Esophagus squamous epithelium (tissue), 5 donors: ENCODE data around the gene KLHL11. TPM values are rescaled to one million over a fixed set of nuclear protein-coding genes. Genes with fewer than 3 reads are reported as not detected.

ENCODE experiments used
- DNase-seq: peaks from one replicate; lab custom pipeline; 2025; lab: John Stamatoyannopoulos, UW
- H3K27ac ChIP-seq, 4 donors: fragments of 200-600 bp; sonication (generic); one replicate each; pipeline ENCODE4 v1.5.1; 2016 to 2019; ENCODE audit warnings: mild to moderate bottlenecking in 1 of 4
- H3K27me3 ChIP-seq, 4 donors: fragments of 200-600 bp; sonication (generic); 1 replicate in 3 of 4; 2 replicates in 1 of 4; pipeline versions ENCODE4 v1.5.1 to v1.6.0; 2017 to 2021; ENCODE audit warnings: antibody characterized with exemption in 1 of 4
- H3K36me3 ChIP-seq, 3 donors: fragments of 200-600 bp; sonication (generic); one replicate each; pipeline ENCODE4 v1.5.1; 2016 to 2019
- H3K4me1 ChIP-seq, 3 donors: fragments of 200-600 bp; sonication (generic); one replicate each; pipeline ENCODE4 v1.5.1; 2017 to 2019
- H3K4me3 ChIP-seq, 4 donors: fragments of 200-600 bp; sonication (generic); 1 replicate in 3 of 4; 2 replicates in 1 of 4; pipeline ENCODE4 v1.5.1; 2016 to 2019; ENCODE audit warnings: mild to moderate bottlenecking in 2 of 4, moderate library complexity in 1 of 4
- H3K9me3 ChIP-seq, 3 donors: fragments of 200-600 bp; sonication (generic); one replicate each; pipeline ENCODE4 v1.5.1; 2016 to 2019
- POLR2A ChIP-seq, 4 donors: fragments of 450-650 bp; IDR thresholded peaks; one replicate each; pipeline ENCODE4 v1.6.1; 2017; ENCODE audit warnings: antibody characterized with exemption in 4 of 4, mild to moderate bottlenecking in 4 of 4, moderate library complexity in 3 of 4
- WGBS, 2 donors: methylation state at CpG; one replicate each; pipeline ENCODE4 v1.1.5; 2018; 5-methylcytosine and 5-hydroxymethylcytosine counted together
- intact Hi-C: fragments of 100-400 bp; cut with DNase I; formaldehyde crosslinking; loops from one replicate; pipeline ENCODE4 v1.15.0; 2022
- total RNA-seq, 4 donors: library from RNA; depleted of rRNA; stranded (reverse); fragments of >200 nt; gene quantifications; one replicate each; pipeline ENCODE4 v1.1.0, GENCODE V29; 2016
- TF ChIP-seq, protein P1 (sequence below), 6 experiments: fragments of 450-650 bp in 4 of 6; fragments of 200-600 bp in 2 of 6; sonication (generic) in 2 of 6; IDR thresholded peaks; one replicate each; pipeline ENCODE4 v1.5.1; 2016 to 2019; ENCODE audit warnings: antibody characterized with exemption in 6 of 6, mild to moderate bottlenecking in 4 of 6, moderate library complexity in 4 of 6
- donor health status: DM: yes; HTN: yes; CAD: no.

The KLHL11 gene
- total RNA-seq, 4 donors from 2014 or later: 11.8 to 20.4 (median 13.1) TPM

DNA sequence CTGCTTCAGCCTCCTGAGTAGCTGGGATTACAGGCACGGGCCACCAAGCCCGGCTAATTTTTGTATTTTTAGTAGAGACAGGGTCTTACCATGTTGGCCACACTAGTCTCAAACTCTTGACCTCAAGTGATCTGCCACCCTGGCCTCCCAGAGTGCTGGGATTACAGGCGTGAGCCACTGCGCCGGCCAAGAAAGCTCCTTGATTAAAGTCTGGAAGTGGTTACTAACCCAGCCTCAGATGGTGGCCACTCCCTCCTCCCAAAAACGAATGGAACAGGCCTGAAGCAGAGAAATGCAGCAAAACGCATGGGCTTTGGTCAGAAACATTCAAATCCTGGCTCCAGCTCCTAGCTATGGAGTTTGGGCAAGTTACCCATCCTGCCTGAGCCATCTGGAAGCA, 41.1 kb downstream of the KLHL11 start:
- TF ChIP-seq, protein P1, sequence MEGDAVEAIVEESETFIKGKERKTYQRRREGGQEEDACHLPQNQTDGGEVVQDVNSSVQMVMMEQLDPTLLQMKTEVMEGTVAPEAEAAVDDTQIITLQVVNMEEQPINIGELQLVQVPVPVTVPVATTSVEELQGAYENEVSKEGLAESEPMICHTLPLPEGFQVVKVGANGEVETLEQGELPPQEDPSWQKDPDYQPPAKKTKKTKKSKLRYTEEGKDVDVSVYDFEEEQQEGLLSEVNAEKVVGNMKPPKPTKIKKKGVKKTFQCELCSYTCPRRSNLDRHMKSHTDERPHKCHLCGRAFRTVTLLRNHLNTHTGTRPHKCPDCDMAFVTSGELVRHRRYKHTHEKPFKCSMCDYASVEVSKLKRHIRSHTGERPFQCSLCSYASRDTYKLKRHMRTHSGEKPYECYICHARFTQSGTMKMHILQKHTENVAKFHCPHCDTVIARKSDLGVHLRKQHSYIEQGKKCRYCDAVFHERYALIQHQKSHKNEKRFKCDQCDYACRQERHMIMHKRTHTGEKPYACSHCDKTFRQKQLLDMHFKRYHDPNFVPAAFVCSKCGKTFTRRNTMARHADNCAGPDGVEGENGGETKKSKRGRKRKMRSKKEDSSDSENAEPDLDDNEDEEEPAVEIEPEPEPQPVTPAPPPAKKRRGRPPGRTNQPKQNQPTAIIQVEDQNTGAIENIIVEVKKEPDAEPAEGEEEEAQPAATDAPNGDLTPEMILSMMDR (IDR thresholded peaks at IDR 0.05): no peak
- no peak for TF ChIP-seq POLR2A (IDR thresholded peaks at IDR 0.05)
- H3K9me3 ChIP-seq: no peaks in the 10 kb centered on the region
- 54 to 69% methylated on average over 3 to 6 of the region's 7 CpGs for WGBS, 2 donors
- H3K4me1 ChIP-seq: no peaks in the 10 kb centered on the region
- no peak overlapping the region for H3K27ac ChIP-seq
- H3K36me3 ChIP-seq: peaks cover 0 to 47% (median 4%) of the 10 kb centered on the region in 3 donors
- H3K27me3 ChIP-seq: peaks cover 0 to 14% (median 0%) of the 10 kb centered on the region in 4 donors
- intact Hi-C loops: no loop called here
- DNase-seq: no peak
- no peak overlapping the region for H3K4me3 ChIP-seq

DNA sequence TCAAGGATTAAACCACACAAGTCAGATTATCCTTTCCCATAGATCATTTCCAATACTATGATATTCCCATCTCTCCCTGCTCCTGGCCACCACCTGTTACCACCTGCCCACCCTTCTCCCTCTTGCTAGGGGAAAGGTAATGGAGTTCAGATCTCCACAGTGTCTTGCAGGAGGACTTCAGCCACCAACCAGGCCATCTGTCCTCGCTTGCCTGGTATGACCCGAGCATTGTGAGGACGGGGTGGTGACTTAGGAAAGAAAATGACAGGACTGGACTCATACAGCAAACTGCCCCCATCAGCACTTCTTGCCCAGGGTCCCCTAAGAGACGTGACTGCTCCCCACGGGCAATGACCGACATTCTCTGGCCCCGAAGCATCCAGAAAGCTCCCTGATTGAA, 41.6 kb downstream of the KLHL11 start:
- H3K36me3 ChIP-seq: peaks cover 0 to 42% (median 4%) of the 10 kb centered on the region in 3 donors
- intact Hi-C loops: no loop called here
- no peaks in the 10 kb centered on the region for H3K9me3 ChIP-seq
- no peak overlapping the region for H3K4me3 ChIP-seq
- DNase-seq: no peak
- no peak overlapping the region for H3K27ac ChIP-seq
- WGBS, 2 donors: 81 to 88% methylated on average over 4 to 7 of the region's 7 CpGs
- H3K4me1 ChIP-seq: no peaks in the 10 kb centered on the region
- H3K27me3 ChIP-seq: peaks cover 0 to 15% (median 0%) of the 10 kb centered on the region in 4 donors
- no peak for TF ChIP-seq POLR2A (IDR thresholded peaks at IDR 0.05)
- TF ChIP-seq, protein P1 (IDR thresholded peaks at IDR 0.05): no peak

DNA sequence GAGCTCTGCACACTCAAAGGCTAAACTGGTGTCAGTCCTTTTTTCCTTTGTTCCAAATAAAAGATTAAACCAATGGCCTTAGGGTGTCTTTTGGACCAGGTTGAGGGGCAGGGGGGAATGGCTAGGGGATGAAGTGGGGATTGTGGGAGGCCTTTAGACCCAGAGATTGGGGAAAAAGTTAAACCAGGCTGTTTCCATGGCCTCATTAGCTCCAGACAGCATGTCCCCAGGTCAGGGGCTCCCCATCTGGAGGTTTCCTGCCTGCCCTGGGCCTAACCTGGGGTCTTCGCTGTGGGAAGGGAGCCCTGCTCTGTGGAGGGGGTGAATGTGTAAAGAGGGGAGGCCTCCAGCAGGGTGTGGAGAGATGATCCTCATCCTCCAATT, 42.1 kb downstream of the KLHL11 start:
- Histone ChIP-seq H3K27me3 (peaks cover 0 to 15% (median 0%) of the 10 kb centered on the region in 4 donors), H3K4me3 (no peak overlapping the region), H3K36me3 (peaks cover 0 to 38% (median 0%) of the 10 kb centered on the region in 3 donors), H3K9me3 (no peaks in the 10 kb centered on the region), H3K4me1 (no peaks in the 10 kb centered on the region), H3K27ac (no peak overlapping the region)
- intact Hi-C loops: no loop called here
- WGBS, 2 donors: 82 to 83% methylated on average over 1 of the region's 1 CpG
- TF ChIP-seq, protein P1 (IDR thresholded peaks at IDR 0.05): no peak
- no peak for TF ChIP-seq POLR2A (IDR thresholded peaks at IDR 0.05)
- no peak for DNase-seq

DNA sequence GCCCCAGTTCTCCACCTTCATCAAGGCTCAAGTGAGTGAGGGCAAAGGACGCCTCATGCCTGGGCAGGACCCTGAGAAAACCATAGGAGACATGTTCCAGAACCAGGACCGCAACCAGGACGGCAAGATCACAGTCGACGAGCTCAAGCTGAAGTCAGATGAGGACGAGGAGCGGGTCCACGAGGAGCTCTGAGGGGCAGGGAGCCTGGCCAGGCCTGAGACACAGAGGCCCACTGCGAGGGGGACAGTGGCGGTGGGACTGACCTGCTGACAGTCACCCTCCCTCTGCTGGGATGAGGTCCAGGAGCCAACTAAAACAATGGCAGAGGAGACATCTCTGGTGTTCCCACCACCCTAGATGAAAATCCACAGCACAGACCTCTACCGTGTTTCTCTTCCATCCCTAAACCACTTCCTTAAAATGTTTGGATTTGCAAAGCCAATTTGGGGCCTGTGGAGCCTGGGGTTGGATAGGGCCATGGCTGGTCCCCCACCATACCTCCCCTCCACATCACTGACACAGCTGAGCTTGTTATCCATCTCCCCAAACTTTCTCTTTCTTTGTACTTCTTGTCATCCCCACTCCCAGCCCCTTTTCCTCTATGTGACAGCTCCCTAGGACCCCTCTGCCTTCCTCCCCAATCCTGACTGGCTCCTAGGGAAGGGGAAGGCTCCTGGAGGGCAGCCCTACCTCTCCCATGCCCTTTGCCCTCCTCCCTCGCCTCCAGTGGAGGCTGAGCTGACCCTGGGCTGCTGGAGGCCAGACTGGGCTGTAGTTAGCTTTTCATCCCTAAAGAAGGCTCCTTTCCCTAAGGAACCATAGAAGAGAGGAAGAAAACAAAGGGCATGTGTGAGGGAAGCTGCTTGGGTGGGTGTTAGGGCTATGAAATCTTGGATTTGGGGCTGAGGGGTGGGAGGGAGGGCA, 42.7 kb downstream of the KLHL11 start:
- H3K27ac ChIP-seq: no peak overlapping the region
- intact Hi-C loops: no loop called here
- peaks cover 0 to 31% (median 0%) of the 10 kb centered on the region in 3 donors for H3K36me3 ChIP-seq
- peaks cover 0 to 15% (median 0%) of the 10 kb centered on the region in 4 donors for H3K27me3 ChIP-seq
- no peaks in the 10 kb centered on the region for H3K9me3 ChIP-seq
- TF ChIP-seq, protein P1 (IDR thresholded peaks at IDR 0.05): no peak
- TF ChIP-seq POLR2A (IDR thresholded peaks at IDR 0.05): no peak
- H3K4me3 ChIP-seq: no peak overlapping the region
- WGBS, 2 donors: 79 to 82% methylated on average over 10 of the region's 12 CpGs
- H3K4me1 ChIP-seq: no peaks in the 10 kb centered on the region
- DNase-seq: no peak

DNA sequence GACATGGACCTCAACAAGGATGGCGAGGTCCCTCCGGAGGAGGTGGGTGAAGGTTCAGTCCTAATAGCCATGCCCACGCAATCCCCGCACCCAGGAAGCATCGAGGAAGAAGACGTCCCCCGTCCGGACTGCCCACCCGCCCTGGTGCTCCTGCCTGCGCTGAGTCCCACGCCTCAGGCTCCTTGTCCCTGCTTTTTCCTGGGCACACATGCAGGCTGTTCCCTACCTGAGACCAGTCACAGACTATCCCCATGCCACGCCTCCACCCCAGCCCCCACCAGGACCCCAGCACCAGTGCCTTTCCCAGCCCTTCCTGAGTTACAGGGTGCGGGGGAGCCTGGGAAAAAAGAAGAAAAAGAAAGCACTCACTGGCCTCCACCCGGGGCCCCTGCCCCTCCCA, 43.4 kb downstream of the KLHL11 start:
- no peaks in the 10 kb centered on the region for H3K9me3 ChIP-seq
- peaks cover 0 to 24% (median 0%) of the 10 kb centered on the region in 3 donors for H3K36me3 ChIP-seq
- TF ChIP-seq, protein P1 (IDR thresholded peaks at IDR 0.05): no peak
- TF ChIP-seq POLR2A (IDR thresholded peaks at IDR 0.05): no peak
- intact Hi-C loops: no loop called here
- no peak overlapping the region for H3K27ac ChIP-seq
- no peak overlapping the region for H3K4me3 ChIP-seq
- H3K27me3 ChIP-seq: peaks cover 0 to 15% (median 0%) of the 10 kb centered on the region in 4 donors
- 84% methylated on average over 7 to 9 of the region's 14 CpGs for WGBS, 2 donors
- no peaks in the 10 kb centered on the region for H3K4me1 ChIP-seq
- DNase-seq: no peak
